IMR-90 (cell line): ENCODE data around the gene ELL. TPM values are rescaled to one million over a fixed set of nuclear protein-coding genes. Genes with fewer than 3 reads are reported as not detected.
A peak's percentile ranks its signal among the peaks of the same experiment; 100 is the strongest.

ENCODE experiments used
- ATAC-seq: fragments of 200-7000 bp; cut with Tn5 transposase; 2 replicates; pipeline ENCODE4 v1.9.1; 2020; ENCODE audit warnings: low read depth, mild to moderate bottlenecking, moderate library complexity
- BruUV-seq: library from RNA; stranded (reverse); fragments of 400-500 nt; replicated peaks from 2 replicates; lab custom pipeline; 2021; lab: Mats Ljungman, UMichigan
- CTCF ChIA-PET: fragments of 300-600 bp; formaldehyde crosslinking; extraction: SDS; loops from one replicate; lab custom pipeline; 2021; ENCODE audit warnings: antibody characterized with exemption; lab: Yijun Ruan, JAX
- POLR2A ChIA-PET: fragments of 300-600 bp; sonication (Branson Sonifier 250); formaldehyde crosslinking; loops from one replicate; lab custom pipeline; 2022; ENCODE audit warnings: antibody characterized with exemption; ENCODE audit not compliant: unreplicated experiment; lab: Charles Lee
- DNase-seq: peaks from one replicate; pipeline ENCODE4 v3.0.0; 2013
- H2AFZ ChIP-seq: replicated peaks from 2 replicates; pipeline ENCODE3; 2013; ENCODE audit warnings: low read length, mild to moderate bottlenecking; ENCODE audit not compliant: poor library complexity
- H2AK5ac ChIP-seq: 2 replicates; pipeline ENCODE4 v1.6.1; 2013; ENCODE audit warnings: low read depth, low read length, inconsistent platforms
- H2AK9ac ChIP-seq: replicated peaks from 2 replicates; pipeline ENCODE3; 2013; ENCODE audit warnings: mild to moderate bottlenecking, low read depth, low read length, moderate library complexity; ENCODE audit not compliant: poor library complexity
- H2BK120ac ChIP-seq: 2 replicates; pipeline ENCODE4 v1.6.1; 2013; ENCODE audit warnings: low read depth, low read length, inconsistent platforms
- H2BK15ac ChIP-seq: 3 replicates; pipeline ENCODE4 v1.6.1; 2013; ENCODE audit warnings: low read depth, low read length, inconsistent platforms
- H2BK20ac ChIP-seq: 2 replicates; pipeline ENCODE4 v1.6.1; 2013; ENCODE audit warnings: low read depth, mild to moderate bottlenecking, inconsistent platforms, low read length, moderate library complexity
- H2BK5ac ChIP-seq: 2 replicates; pipeline ENCODE4 v1.6.1; 2013; ENCODE audit warnings: mild to moderate bottlenecking, low read depth, low read length, inconsistent platforms; ENCODE audit not compliant: poor library complexity, severe bottlenecking
- H3K14ac ChIP-seq: replicated peaks from 2 replicates; pipeline ENCODE4 v1.6.1; 2013; ENCODE audit warnings: low read depth, low read length, inconsistent platforms
- H3K18ac ChIP-seq: 2 replicates; pipeline ENCODE4 v1.6.1; 2013; ENCODE audit warnings: low read depth, low read length, control low read depth
- H3K23ac ChIP-seq: 2 replicates; pipeline ENCODE4 v1.6.1; 2013; ENCODE audit warnings: low read depth, low read length, inconsistent platforms
- H3K27ac ChIP-seq: 2 replicates; pipeline ENCODE4 v1.5.1; 2013; ENCODE audit warnings: mild to moderate bottlenecking, control low read depth, low read length; ENCODE audit not compliant: insufficient read depth
- H3K27me3 ChIP-seq: 2 replicates; pipeline ENCODE4 v1.6.1; 2013; ENCODE audit warnings: low read length; ENCODE audit not compliant: control insufficient read depth, insufficient read depth
- H3K36me3 ChIP-seq: 2 replicates; pipeline ENCODE4 v1.6.1; 2013; ENCODE audit warnings: low read length, mixed read lengths; ENCODE audit not compliant: control insufficient read depth, insufficient read depth
- H3K4ac ChIP-seq: 2 replicates; pipeline ENCODE4 v1.6.1; 2013; ENCODE audit warnings: low read depth, low read length, inconsistent platforms
- H3K4me1 ChIP-seq: 2 replicates; pipeline ENCODE4 v1.6.1; 2013; ENCODE audit warnings: low read length, mixed read lengths; ENCODE audit not compliant: control insufficient read depth, insufficient read depth
- H3K4me2 ChIP-seq: 2 replicates; pipeline ENCODE4 v1.6.1; 2013; ENCODE audit warnings: low read depth, mild to moderate bottlenecking, control low read depth, low read length, moderate library complexity
- H3K4me3 ChIP-seq: 2 replicates; pipeline ENCODE4 v1.5.1; 2013; ENCODE audit warnings: low read depth, mild to moderate bottlenecking, control low read depth, low read length, moderate library complexity; ENCODE audit not compliant: insufficient read depth
- H3K56ac ChIP-seq: 2 replicates; pipeline ENCODE4 v1.6.1; 2013; ENCODE audit warnings: low read length, inconsistent platforms; ENCODE audit not compliant: insufficient read depth; ENCODE audit errors: extremely low read depth
- H3K79me1 ChIP-seq, 2 experiments: 2 replicates each; pipeline ENCODE4 v1.6.1; 2013; ENCODE audit warnings: low read length in 2 of 2, inconsistent platforms in 1 of 2, low read depth in 1 of 2
- H3K9ac ChIP-seq: 2 replicates; pipeline ENCODE4 v1.6.1; 2013; ENCODE audit warnings: low read depth, low read length, control low read depth
- H3K9me1 ChIP-seq: 2 replicates; pipeline ENCODE4 v1.6.1; 2013; ENCODE audit warnings: low read length, inconsistent platforms; ENCODE audit not compliant: insufficient read depth
- H3K9me3 ChIP-seq: 2 replicates; pipeline ENCODE4 v1.6.1; 2013; ENCODE audit warnings: low read length; ENCODE audit not compliant: control insufficient read depth, insufficient read depth
- H4K20me1 ChIP-seq: 2 replicates; pipeline ENCODE4 v1.6.1; 2013; ENCODE audit warnings: low read length, inconsistent platforms; ENCODE audit not compliant: insufficient read depth
- H4K5ac ChIP-seq: 2 replicates; pipeline ENCODE4 v1.6.1; 2013; ENCODE audit warnings: mild to moderate bottlenecking, low read depth, low read length, control low read depth
- H4K8ac ChIP-seq, 2 experiments: 2 replicates each; pipeline ENCODE4 v1.6.1; 2013; ENCODE audit warnings: low read depth in 2 of 2, low read length in 2 of 2, control low read depth in 1 of 2, inconsistent platforms in 1 of 2
- H4K91ac ChIP-seq: 2 replicates; pipeline ENCODE4 v1.6.1; 2013; ENCODE audit warnings: low read depth, low read length, inconsistent platforms; ENCODE audit not compliant: insufficient read depth
- BHLHE40 ChIP-seq: fragments of 150-350 bp; IDR thresholded peaks from 2 replicates; pipeline ENCODE4 v1.6.1; 2016; ENCODE audit warnings: mild to moderate bottlenecking, low read depth, low read length
- CEBPB ChIP-seq: IDR thresholded peaks from 2 replicates; pipeline ENCODE4 v1.6.1; 2012; ENCODE audit warnings: low read depth, low read length, improper control_type of control experiment
- CHD1 ChIP-seq: IDR thresholded peaks from 2 replicates; pipeline ENCODE4 v1.6.1; 2012; ENCODE audit warnings: low read depth, low read length, improper control_type of control experiment
- CTCF ChIP-seq: conservative IDR thresholded peaks from 2 replicates; pipeline ENCODE4 v1.5.1; 2012; ENCODE audit warnings: mild to moderate bottlenecking, low read depth, low read length, improper control_type of control experiment
- FOS ChIP-seq: fragments of 150-350 bp; IDR thresholded peaks from 2 replicates; pipeline ENCODE4 v1.6.1; 2016; ENCODE audit warnings: low read depth, low read length
- MAFK ChIP-seq: IDR thresholded peaks from 2 replicates; pipeline ENCODE4 v1.6.1; 2012; ENCODE audit warnings: low read depth, low read length, improper control_type of control experiment
- MAZ ChIP-seq: IDR thresholded peaks from 2 replicates; pipeline ENCODE4 v1.6.1; 2012; ENCODE audit warnings: low read depth, mild to moderate bottlenecking, low read length, improper control_type of control experiment, moderate library complexity, borderline replicate concordance
- MXI1 ChIP-seq: IDR thresholded peaks from 2 replicates; pipeline ENCODE4 v1.6.1; 2012; ENCODE audit warnings: low read depth, mild to moderate bottlenecking, low read length, moderate library complexity, borderline replicate concordance
- NFE2L2 ChIP-seq: fragments of 150-350 bp; IDR thresholded peaks from 2 replicates; pipeline ENCODE4 v1.6.1; 2016; ENCODE audit warnings: low read depth, mild to moderate bottlenecking, low read length
- POLR2A ChIP-seq: IDR thresholded peaks from 2 replicates; pipeline ENCODE4 v1.6.1; 2012; ENCODE audit warnings: mild to moderate bottlenecking, low read depth, low read length
- RAD21 ChIP-seq: IDR thresholded peaks from 2 replicates; pipeline ENCODE4 v1.6.1; 2012; ENCODE audit warnings: low read length, improper control_type of control experiment
- RCOR1 ChIP-seq: IDR thresholded peaks from 2 replicates; pipeline ENCODE4 v1.6.1; 2012; ENCODE audit warnings: mild to moderate bottlenecking, low read length, improper control_type of control experiment; ENCODE audit not compliant: insufficient replicate concordance
- RFX5 ChIP-seq: IDR thresholded peaks from 2 replicates; pipeline ENCODE4 v1.8.0; 2012; ENCODE audit warnings: low read depth, mild to moderate bottlenecking, low read length, moderate library complexity
- SMC3 ChIP-seq: fragments of 150-350 bp; IDR thresholded peaks from 2 replicates; pipeline ENCODE4 v1.6.1; 2016; ENCODE audit warnings: low read depth, mild to moderate bottlenecking, antibody characterized with exemption, low read length, moderate library complexity
- USF2 ChIP-seq: fragments of 150-350 bp; IDR thresholded peaks from 2 replicates; pipeline ENCODE4 v1.6.1; 2017; ENCODE audit warnings: mild to moderate bottlenecking, antibody characterized with exemption, low read length, low read depth
- WGBS, 2 experiments: methylation state at CpG; one replicate each; pipeline versions ENCODE4 v1.1.5 to v1.1.7; 2013; ENCODE audit warnings: missing lambda C conversion rate in 2 of 2; ENCODE audit not compliant: insufficient read length in 1 of 2; ENCODE audit errors: extremely low coverage in 2 of 2; 5-methylcytosine and 5-hydroxymethylcytosine counted together
- dilution Hi-C: fragments of 300-500 bp; cut with HindIII; formaldehyde crosslinking; loops from one replicate; pipeline ENCODE4 v1.14.3; 2018; ENCODE audit warnings: low sequenced_read_pairs; ENCODE audit not compliant: unreplicated experiment
- in situ Hi-C: fragments of 300-500 bp; cut with MboI; formaldehyde crosslinking; loops from 3 replicates; pipeline ENCODE4 v1.14.3; 2019; ENCODE audit warnings: low sequenced_read_pairs, inconsistent platforms, mixed read lengths
- intact Hi-C: fragments of 100-400 bp; cut with micrococcal nuclease; formaldehyde crosslinking; loops from 2 replicates; pipeline ENCODE4 v1.10.0; 2022
- polyA plus RNA-seq, 3 experiments: library from polyadenylated mRNA; depleted of rRNA; stranded (reverse); fragments of >200 nt; gene quantifications; 2 replicates each; pipeline ENCODE4 v1.2.3, GENCODE V29; 2012; ENCODE audit warnings: low replicate concordance in 1 of 3
- total RNA-seq: library from RNA; depleted of rRNA; stranded (reverse); fragments of >200 nt; gene quantifications from 2 replicates; pipeline ENCODE4 v1.2.3, GENCODE V29; 2012
- TF ChIP-seq, protein P1 (sequence below): fragments of 150-350 bp; IDR thresholded peaks from 2 replicates; pipeline ENCODE4 v1.6.1; 2016; ENCODE audit warnings: low read depth, mild to moderate bottlenecking, low read length, moderate library complexity, borderline replicate concordance

The ELL gene
- total and polyA plus RNA-seq, 2 of the 4 experiments (the other 2 are of a cell fraction) = 6.3 to 13.1 TPM

DNA sequence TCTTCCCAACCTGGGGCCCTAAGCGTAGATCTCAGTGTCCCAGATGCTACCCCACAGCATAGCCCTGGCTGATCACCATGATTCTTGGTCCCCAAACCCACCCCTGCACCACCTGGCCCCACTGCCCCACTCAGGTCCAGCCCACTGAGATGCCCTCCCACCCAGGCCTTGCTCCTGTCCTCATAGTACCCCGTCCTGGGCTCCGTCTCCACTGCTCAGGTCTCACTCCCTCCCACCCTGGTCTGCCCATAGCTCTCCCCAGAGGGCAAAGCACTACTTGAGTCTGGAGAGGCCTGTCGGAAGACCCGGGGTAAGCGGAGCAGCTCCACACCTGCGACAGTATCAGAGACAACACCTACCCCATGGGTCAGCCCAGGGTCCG, 48.2 kb downstream of the ELL start:
- TF ChIP-seq MAZ (no peak), MAFK (no peak), BHLHE40 (no peak), MXI1 (no peak), FOS (no peak), SMC3 (no peak), NFE2L2 (no peak), RCOR1 (no peak), POLR2A (no peak), RFX5 (no peak), CEBPB (no peak), CHD1 (no peak), CTCF (no peak), RAD21 (no peak), USF2 (no peak)
- TF ChIP-seq, protein P1, sequence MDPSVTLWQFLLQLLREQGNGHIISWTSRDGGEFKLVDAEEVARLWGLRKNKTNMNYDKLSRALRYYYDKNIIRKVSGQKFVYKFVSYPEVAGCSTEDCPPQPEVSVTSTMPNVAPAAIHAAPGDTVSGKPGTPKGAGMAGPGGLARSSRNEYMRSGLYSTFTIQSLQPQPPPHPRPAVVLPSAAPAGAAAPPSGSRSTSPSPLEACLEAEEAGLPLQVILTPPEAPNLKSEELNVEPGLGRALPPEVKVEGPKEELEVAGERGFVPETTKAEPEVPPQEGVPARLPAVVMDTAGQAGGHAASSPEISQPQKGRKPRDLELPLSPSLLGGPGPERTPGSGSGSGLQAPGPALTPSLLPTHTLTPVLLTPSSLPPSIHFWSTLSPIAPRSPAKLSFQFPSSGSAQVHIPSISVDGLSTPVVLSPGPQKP = no peak
- Histone ChIP-seq H3K14ac (0 out of 2 replicates have a peak overlapping the region, but pooled peaks have one; percentile 45), H3K4me1 (peaks cover 19% of the 10 kb centered on the region), H3K56ac (no peak overlapping the region), H4K8ac (peak overlapping the region in 1 of 2 experiments; percentile 43; a peak in 1 of 4 replicates), H2AK9ac (no peak overlapping the region), H2BK120ac (0 out of 2 replicates have a peak overlapping the region, but pooled peaks have one; percentile 27), H3K23ac (no peak overlapping the region), H3K9ac (no peak overlapping the region), H4K91ac (peak overlapping the region; percentile 18; the same call in 1 of the 2 replicates), H3K36me3 (peaks cover 13% of the 10 kb centered on the region; the same call in 1 of the 2 replicates), H2AK5ac (peak overlapping the region; percentile 65), H3K4me3 (no peak overlapping the region), H3K18ac (no peak overlapping the region), H3K9me1 (peaks cover 24% of the 10 kb centered on the region), H2BK15ac (no peak overlapping the region), H3K79me1 (peaks cover 33 to 95% of the 10 kb centered on the region in 2 experiments), H3K27ac (peak overlapping the region; percentile 25; the same call in 1 of the 2 replicates), H2BK5ac (no peak overlapping the region), H3K9me3 (no peaks in the 10 kb centered on the region), H3K27me3 (no peaks in the 10 kb centered on the region), H4K5ac (no peak overlapping the region; the same call in 1 of the 2 replicates), H3K4me2 (peak overlapping the region; percentile 16; the same call in 1 of the 2 replicates), H2BK20ac (no peak overlapping the region), H3K4ac (peak overlapping the region; percentile 52; the same call in 1 of the 2 replicates), H4K20me1 (peaks cover 65% of the 10 kb centered on the region), H2AFZ (no peak overlapping the region)
- ATAC-seq (no peak), DNase-seq (no peak)
- dilution Hi-C loops (no loop called here), intact Hi-C loops (no loop called here), in situ Hi-C loops (no loop called here)
- WGBS, 2 experiments = 100% methylated on average over 2 of the region's 8 CpGs; no CpG with 5 or more reads in 1 of the 2 experiments
- POLR2A ChIA-PET = no interaction called here
- BruUV-seq = no TSS peak
- CTCF ChIA-PET = interaction anchor here (0.9 to 1.3 kb wide), 2 partner anchors 11 to 46 kb away, joined by 3 read pairs; no protein-coding TSS in a partner anchor
